8988T (cell line): ENCODE measurements around the gene CHRNA1.
"Not testable (repeated sequence)": the region's sequence is repeated elsewhere in the genome, so short reads cannot be mapped to it uniquely, and the experiment has no call there.

Source experiments
- DNase-seq: peaks from one replicate; pipeline ENCODE4 v3.0.0; 2011

The CHRNA1 gene

DNA sequence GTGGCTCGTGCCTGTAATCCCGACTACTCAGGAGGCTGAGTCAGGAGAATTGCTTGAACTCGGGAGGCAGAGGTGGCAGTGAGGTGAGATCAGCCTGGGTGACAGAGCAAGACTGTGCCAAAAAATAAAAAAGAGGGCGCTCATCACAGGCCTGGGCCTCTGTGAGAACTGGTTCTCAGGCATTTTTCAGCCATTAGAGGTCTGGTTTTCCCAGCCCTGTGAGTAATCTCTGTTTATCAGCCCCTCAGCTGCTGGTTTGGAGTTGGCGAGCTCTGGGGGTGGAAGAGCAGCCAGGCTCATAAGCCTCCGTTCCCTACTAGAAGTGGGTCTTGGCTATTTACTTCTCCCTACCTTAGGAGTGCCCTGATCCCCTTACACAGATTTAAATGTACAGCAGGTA, 53.1 kb downstream of the CHRNA1 start:
- DNase-seq, result no peak

DNA sequence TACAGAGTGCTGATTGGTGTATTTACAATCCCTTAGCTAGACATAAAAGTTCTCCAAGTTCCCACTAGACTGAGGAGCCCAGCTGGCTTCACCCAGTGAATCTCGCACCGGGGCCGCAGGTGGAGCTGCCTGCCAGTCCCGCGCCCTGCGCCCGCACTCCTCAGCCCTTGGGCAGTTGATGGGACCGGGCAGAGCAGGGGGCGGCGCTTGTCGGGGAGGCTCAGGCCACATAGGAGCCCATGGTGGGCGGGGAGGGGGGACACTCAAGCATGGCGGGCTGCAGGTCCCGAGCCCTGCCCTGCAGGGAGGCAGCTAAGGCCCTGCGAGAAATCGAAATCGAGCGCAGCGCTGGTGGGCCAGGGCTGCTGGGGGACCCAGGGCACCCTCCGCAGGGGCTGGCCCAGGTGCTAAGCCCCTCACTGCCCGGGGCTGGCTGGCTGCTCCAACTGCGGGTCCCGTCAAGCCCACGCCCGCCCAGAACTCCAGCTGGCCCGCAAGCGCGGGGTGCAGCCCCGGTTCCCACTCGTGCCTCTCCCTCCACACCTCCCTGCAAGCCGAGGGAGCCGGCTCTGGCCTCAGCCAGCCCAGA, 54.8 kb downstream of the CHRNA1 start:
- DNase-seq, result not testable (repeated sequence)

- DNase-seq, result no peak
Measured at GRCh38 chr2:174708713-174709112, 55.6 kb downstream of the CHRNA1 start.

GRCh38 chr2:174705321-174705720, 59.0 kb downstream of the CHRNA1 start:
- no peak for DNase-seq

GRCh38 chr2:174704642-174705041, 59.6 kb downstream of the CHRNA1 start:
- no peak for DNase-seq

- DNase-seq, result no peak
Measured at GRCh38 chr2:174704061-174704460, 60.2 kb downstream of the CHRNA1 start.

GRCh38 chr2:174703430-174703829, 60.8 kb downstream of the CHRNA1 start:
- no peak for DNase-seq

GRCh38 chr2:174702541-174702940, 61.7 kb downstream of the CHRNA1 start:
- DNase-seq, result no peak

DNA sequence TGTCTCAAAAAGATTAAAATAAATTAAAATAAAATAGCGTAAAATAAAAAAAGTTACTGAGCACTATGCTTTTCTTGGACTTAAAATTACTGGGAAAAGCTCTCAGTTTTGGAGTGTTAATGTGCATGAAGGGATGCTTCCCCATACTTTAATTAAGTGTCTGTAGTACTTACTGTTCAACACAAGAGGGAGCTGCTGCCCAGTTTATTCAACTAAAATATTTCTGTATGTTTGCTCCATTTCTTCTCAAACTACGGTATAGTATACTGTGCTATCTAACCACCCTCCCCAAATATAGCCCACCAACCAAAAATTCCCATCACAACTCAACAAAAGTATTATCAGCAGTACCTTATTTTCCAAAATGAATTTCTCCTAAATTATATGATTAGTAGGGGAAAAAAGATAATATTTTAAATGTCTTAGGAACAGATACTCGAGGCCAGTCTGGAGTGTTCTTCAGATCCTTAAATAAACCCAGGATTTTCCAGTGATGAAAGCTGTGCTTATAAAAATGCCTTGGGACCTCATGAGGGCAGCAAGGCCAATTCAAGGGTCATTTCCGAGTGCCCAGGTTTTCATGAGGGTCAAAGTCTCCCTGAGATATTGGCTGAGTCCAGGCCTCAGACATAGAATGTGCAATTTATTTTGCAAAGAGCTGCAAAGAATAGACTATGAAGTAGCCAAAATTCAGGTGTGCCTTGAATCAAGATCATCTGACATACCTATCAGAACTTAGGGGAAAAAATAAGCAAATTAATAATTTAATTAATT, 64.1 kb downstream of the CHRNA1 start:
- DNase-seq, result no peak
